GM12878 (cell line): ENCODE results near the gene CHRND. TPM values are rescaled to one million over a fixed set of nuclear protein-coding genes. Genes with fewer than 3 reads are reported as not detected.

Source experiments
- ATAC-seq: fragments of 200-7000 bp; cut with Tn5 transposase; 3 replicates; pipeline ENCODE4 v1.9.1; 2020; ENCODE audit warnings: mild to moderate bottlenecking, moderate library complexity
- BruUV-seq: library from RNA; stranded (reverse); fragments of 400-500 nt; replicated peaks from 2 replicates; lab custom pipeline; 2021; lab: Mats Ljungman, UMichigan
- CTCF ChIA-PET: fragments of 300-600 bp; sonication (Branson Sonifier 250); formaldehyde crosslinking; extraction: SDS; loops from one replicate; lab custom pipeline; 2021; ENCODE audit warnings: inconsistent platforms; lab: Yijun Ruan, JAX
- POLR2A ChIA-PET: fragments of 350-600 bp; formaldehyde crosslinking; extraction: SDS; loops from one replicate; lab custom pipeline; 2021; ENCODE audit warnings: inconsistent platforms; lab: Charles Lee
- RAD21 ChIA-PET: fragments of 300-600 bp; sonication (Branson Sonifier 250); formaldehyde crosslinking; loops from one replicate; lab custom pipeline; 2023; ENCODE audit warnings: antibody characterized with exemption; ENCODE audit not compliant: unreplicated experiment; lab: Charles Lee
- SMC1A ChIA-PET: fragments of 300-600 bp; sonication (Branson Sonifier 250); formaldehyde crosslinking; loops from one replicate; lab custom pipeline; 2023; ENCODE audit not compliant: unreplicated experiment, uncharacterized antibody; lab: Charles Lee
- DNase-seq: peaks from one replicate; pipeline ENCODE4 v3.0.0-alpha.2; 2011; ENCODE audit warnings: low read depth, low spot score
- FAIRE-seq: peaks from 3 replicates; lab custom pipeline; 2011; peaks lifted over from hg19 to GRCh38; lab: Jason Lieb, UNC
- H2AFZ ChIP-seq: 2 replicates; pipeline ENCODE4 v1.6.0; 2011; ENCODE audit warnings: low read depth, low read length, control low read depth; ENCODE audit not compliant: control insufficient read depth
- H3K27ac ChIP-seq: 2 replicates; pipeline ENCODE4 v1.5.1; 2011; ENCODE audit warnings: control low read depth; ENCODE audit not compliant: control insufficient read depth, insufficient read depth
- H3K27me3 ChIP-seq, 2 experiments: replicated peaks in 1 of 2; 2 replicates each; pipeline versions ENCODE4 v1.6.0 to v1.6.1; 2011; ENCODE audit warnings: low read length in 1 of 2; ENCODE audit not compliant: control insufficient read depth in 2 of 2, insufficient read depth in 2 of 2
- H3K36me3 ChIP-seq, 2 experiments: 2 replicates each; pipeline ENCODE4 v1.5.1; 2011; ENCODE audit warnings: low read length in 1 of 2; ENCODE audit not compliant: control insufficient read depth in 2 of 2, insufficient read depth in 2 of 2
- H3K4me1 ChIP-seq: 2 replicates; pipeline ENCODE4 v1.6.1; 2011; ENCODE audit warnings: mild to moderate bottlenecking, low read length, moderate library complexity, mixed read lengths; ENCODE audit not compliant: control insufficient read depth, insufficient read depth
- H3K4me2 ChIP-seq: 2 replicates; pipeline ENCODE4 v1.6.0; 2011; ENCODE audit warnings: control low read depth; ENCODE audit not compliant: control insufficient read depth, insufficient read depth
- H3K4me3 ChIP-seq: fragments of 200-600 bp; sonication (generic); 2 replicates; pipeline ENCODE4 v1.5.1; 2016
- H3K79me2 ChIP-seq: 2 replicates; pipeline ENCODE4 v1.6.0; 2011; ENCODE audit warnings: low read length; ENCODE audit not compliant: control insufficient read depth, insufficient read depth
- H3K9ac ChIP-seq: 2 replicates; pipeline ENCODE4 v1.8.0; 2011; ENCODE audit warnings: low read length, control low read depth, mixed read lengths; ENCODE audit not compliant: control insufficient read depth, insufficient read depth
- H3K9me3 ChIP-seq: replicated peaks from 3 replicates; pipeline ENCODE4 v1.5.1; 2011; ENCODE audit warnings: mild to moderate bottlenecking, low read length; ENCODE audit not compliant: control insufficient read depth, insufficient read depth
- H4K20me1 ChIP-seq: 2 replicates; pipeline ENCODE4 v1.6.0; 2011; ENCODE audit not compliant: control insufficient read depth, insufficient read depth
- POLR2A ChIP-seq: IDR thresholded peaks from 2 replicates; pipeline ENCODE4 v1.6.1; 2011; ENCODE audit warnings: low read depth, mild to moderate bottlenecking, low read length
- POLR2AphosphoS5 ChIP-seq: IDR thresholded peaks from 2 replicates; pipeline ENCODE4 v1.6.1; 2011; ENCODE audit warnings: mild to moderate bottlenecking, low read length, inconsistent platforms
- SPI1 ChIP-seq: IDR thresholded peaks from 2 replicates; pipeline ENCODE4 v1.6.1; 2011; ENCODE audit warnings: low read depth, mild to moderate bottlenecking, low read length, moderate library complexity, borderline replicate concordance; ENCODE audit not compliant: insufficient read depth
- whole genome bisulfite sequencing: methylation state at CpG from one replicate; pipeline ENCODE4 v1.1.6; 2016; ENCODE audit warnings: low lambda C conversion rate; ENCODE audit not compliant: insufficient replicate concordance, insufficient coverage; ENCODE audit errors: missing lambda C conversion rate; 5-methylcytosine and 5-hydroxymethylcytosine counted together
- in situ Hi-C: fragments of 300-500 bp; cut with MboI; formaldehyde crosslinking; loops from 9 replicates; pipeline ENCODE4 v1.14.3; 2018; ENCODE audit warnings: mixed read lengths
- intact Hi-C: fragments of 100-400 bp; cut with micrococcal nuclease; formaldehyde crosslinking; loops from one replicate; pipeline ENCODE4 v1.14.2; 2022; ENCODE audit not compliant: unreplicated experiment
- polyA plus RNA-seq, 11 experiments: library from polyadenylated mRNA; depleted of rRNA in 4 of 11; unstranded in 6 of 11; stranded (reverse) in 5 of 11; fragments of >200 nt; fragmentation: Nextera tagmentation in 4 of 11; fragmentation: Illumina TruSeq in 1 of 11; extraction: Ambion mirVana in 4 of 11; extraction: Trizol in 1 of 11; gene quantifications; 1 replicate in 1 of 11; 2 replicates in 10 of 11; pipeline versions ENCODE4 v1.2.1 to v1.2.3, GENCODE V29; 2011 to 2016; ENCODE audit warnings: inconsistent platforms in 2 of 11, missing spikeins in 2 of 11, low read depth in 1 of 11
- total RNA-seq, 4 experiments: library from RNA; depleted of rRNA in 3 of 4; stranded (reverse); fragments of >200 nt in 3 of 4; fragmentation: Illumina TruSeq in 1 of 4; extraction: Trizol in 1 of 4; gene quantifications; 2 replicates each; pipeline versions ENCODE4 v1.2.1 to v1.2.3, GENCODE V29; 2013 to 2021
- TF ChIP-seq, protein P1 (sequence below): IDR thresholded peaks from 2 replicates; pipeline ENCODE4 v1.6.1; 2011; ENCODE audit warnings: borderline replicate concordance, low read depth, mild to moderate bottlenecking, moderate library complexity, mixed read lengths, low read length; ENCODE audit not compliant: insufficient read depth; ENCODE audit errors: extremely low read length

Gene CHRND
- total and polyA plus RNA-seq, 10 of the 15 experiments (the other 5 are each of a cell fraction or from before 2014, with no cell fraction given) = not detected

DNA sequence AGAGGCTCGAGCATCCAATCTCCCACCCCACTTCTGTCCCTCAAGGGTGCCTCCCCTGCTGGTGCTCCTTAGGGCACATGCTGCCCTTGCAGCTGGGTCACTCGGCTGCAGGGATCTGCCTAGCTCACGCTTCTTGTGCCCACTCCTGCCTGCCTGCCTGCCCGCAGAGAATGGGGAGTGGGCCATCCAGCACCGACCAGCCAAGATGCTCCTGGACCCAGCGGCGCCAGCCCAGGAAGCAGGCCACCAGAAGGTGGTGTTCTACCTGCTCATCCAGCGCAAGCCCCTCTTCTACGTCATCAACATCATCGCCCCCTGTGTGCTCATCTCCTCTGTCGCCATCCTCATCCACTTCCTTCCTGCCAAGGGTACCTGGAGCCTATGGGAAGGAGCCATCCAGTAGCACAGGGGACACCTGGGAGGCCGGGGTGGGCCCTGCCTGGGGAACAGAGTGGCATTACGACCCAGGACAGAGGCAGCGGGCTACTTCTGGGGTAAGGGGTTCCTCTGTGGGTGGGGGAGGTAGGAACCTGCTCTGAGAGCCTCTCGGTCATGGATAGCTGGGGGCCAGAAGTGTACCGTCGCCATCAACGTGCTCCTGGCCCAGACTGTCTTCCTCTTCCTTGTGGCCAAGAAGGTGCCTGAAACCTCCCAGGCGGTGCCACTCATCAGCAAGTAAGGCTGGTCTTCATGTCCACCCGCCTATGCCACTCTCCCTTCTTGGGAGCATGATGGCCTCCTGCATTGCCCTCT, 16.9 kb downstream of the CHRND start:
- Histone ChIP-seq H3K79me2 (no peaks in the 10 kb centered on the region; the same call in 1 of the 2 replicates), H3K4me2 (no peak overlapping the region), H3K27ac (no peak overlapping the region), H4K20me1 (no peaks in the 10 kb centered on the region), H3K4me1 (peaks cover 4% of the 10 kb centered on the region; the same call in 1 of the 2 replicates), H2AFZ (no peak overlapping the region), H3K9ac (no peak overlapping the region), H3K36me3 (no peaks in the 10 kb centered on the region; a peak in 1 of 4 replicates), H3K27me3 (no peaks in the 10 kb centered on the region), H3K4me3 (no peak overlapping the region), H3K9me3 (no peaks in the 10 kb centered on the region)
- WGBS = 90% methylated on average over 20 of the region's 20 CpGs
- ChIA-PET CTCF (no interaction called here), SMC1A (no interaction called here), RAD21 (no interaction called here), POLR2A (no interaction called here)
- in situ Hi-C loops = no loop called here
- intact Hi-C loops = no loop called here
- DNase-seq = no peak
- TF ChIP-seq POLR2A (peak; percentile 53), SPI1 (no peak), POLR2AphosphoS5 (0 out of 2 replicates have a peak, but pooled peaks have one; percentile 23)
- no TSS peak for BruUV-seq
- no peak for ATAC-seq
- FAIRE-seq = no peak

DNA sequence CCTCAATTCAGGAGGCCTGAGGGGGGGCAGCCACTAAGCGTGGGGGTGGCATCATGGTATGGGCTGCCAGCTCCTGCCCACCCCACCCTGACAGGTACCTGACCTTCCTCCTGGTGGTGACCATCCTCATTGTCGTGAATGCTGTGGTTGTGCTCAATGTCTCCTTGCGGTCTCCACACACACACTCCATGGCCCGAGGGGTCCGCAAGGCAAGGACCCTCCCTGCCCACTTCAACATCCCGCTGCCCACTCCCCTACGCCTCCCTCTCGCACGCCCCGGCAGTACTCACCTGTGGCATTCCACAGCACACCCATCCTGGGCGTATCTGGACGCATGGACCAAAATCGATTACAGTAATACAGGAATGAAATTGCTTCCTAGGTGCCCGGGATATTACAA, 17.5 kb downstream of the CHRND start:
- Histone ChIP-seq H3K9me3 (no peaks in the 10 kb centered on the region; the same call in 2 of the 3 replicates), H3K79me2 (no peaks in the 10 kb centered on the region; the same call in 1 of the 2 replicates), H3K36me3 (no peaks in the 10 kb centered on the region; a peak in 1 of 4 replicates), H2AFZ (no peak overlapping the region), H4K20me1 (no peaks in the 10 kb centered on the region), H3K27me3 (no peaks in the 10 kb centered on the region), H3K4me2 (no peak overlapping the region), H3K27ac (no peak overlapping the region), H3K4me1 (peaks cover 4% of the 10 kb centered on the region; the same call in 1 of the 2 replicates), H3K9ac (no peak overlapping the region), H3K4me3 (no peak overlapping the region)
- WGBS = 93% methylated on average over 13 of the region's 14 CpGs
- ChIA-PET RAD21 (no interaction called here), POLR2A (no interaction called here), CTCF (no interaction called here), SMC1A (no interaction called here)
- DNase-seq (no peak), FAIRE-seq (no peak), ATAC-seq (no peak)
- TF ChIP-seq POLR2A = peak; percentile 3; the same call in 1 of the 2 replicates
- TF ChIP-seq, protein P1, sequence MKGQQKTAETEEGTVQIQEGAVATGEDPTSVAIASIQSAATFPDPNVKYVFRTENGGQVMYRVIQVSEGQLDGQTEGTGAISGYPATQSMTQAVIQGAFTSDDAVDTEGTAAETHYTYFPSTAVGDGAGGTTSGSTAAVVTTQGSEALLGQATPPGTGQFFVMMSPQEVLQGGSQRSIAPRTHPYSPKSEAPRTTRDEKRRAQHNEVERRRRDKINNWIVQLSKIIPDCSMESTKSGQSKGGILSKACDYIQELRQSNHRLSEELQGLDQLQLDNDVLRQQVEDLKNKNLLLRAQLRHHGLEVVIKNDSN = no peak
- in situ Hi-C loops = no loop called here
- no TSS peak for BruUV-seq
- intact Hi-C loops = no loop called here
